H9 (cell line): Measurements from ENCODE around the gene GRIN2B. TPM values are rescaled to one million over a fixed set of nuclear protein-coding genes. Genes with fewer than 3 reads are reported as not detected.

Source experiments
- DNase-seq: peaks from one replicate; pipeline ENCODE4 v3.0.0-alpha.2; 2017
- H2AFZ ChIP-seq: one replicate; pipeline ENCODE4 v1.6.1; 2013; ENCODE audit warnings: mild to moderate bottlenecking, low read length, control low read depth, moderate library complexity
- H2AK5ac ChIP-seq: 2 replicates; pipeline ENCODE4 v1.6.1; 2013; ENCODE audit warnings: low read length, control low read depth, mixed read lengths; ENCODE audit not compliant: insufficient read length
- H2BK120ac ChIP-seq: one replicate; pipeline ENCODE4 v1.6.1; 2013; ENCODE audit warnings: low read depth, mild to moderate bottlenecking, low read length, control low read depth, inconsistent platforms; ENCODE audit not compliant: poor library complexity, severe bottlenecking
- H2BK12ac ChIP-seq: 2 replicates; pipeline ENCODE4 v1.6.1; 2013; ENCODE audit warnings: low read length, control low read depth, mixed read lengths, low read depth; ENCODE audit not compliant: insufficient read length
- H2BK15ac ChIP-seq: 2 replicates; pipeline ENCODE4 v1.6.1; 2013; ENCODE audit warnings: low read depth, low read length, control low read depth
- H2BK20ac ChIP-seq: one replicate; pipeline ENCODE4 v1.6.1; 2013; ENCODE audit warnings: low read depth, mild to moderate bottlenecking, low read length, control low read depth, inconsistent platforms; ENCODE audit not compliant: poor library complexity, severe bottlenecking
- H2BK5ac ChIP-seq: 2 replicates; pipeline ENCODE4 v1.6.1; 2013; ENCODE audit warnings: low read length, control low read depth, mixed read lengths; ENCODE audit not compliant: insufficient read length
- H3K14ac ChIP-seq: 2 replicates; pipeline ENCODE4 v1.6.1; 2013; ENCODE audit warnings: low read length, control low read depth; ENCODE audit not compliant: insufficient read depth
- H3K18ac ChIP-seq: 2 replicates; pipeline ENCODE4 v1.6.1; 2013; ENCODE audit warnings: low read depth, mild to moderate bottlenecking, mixed read lengths, low read length, control low read depth; ENCODE audit not compliant: insufficient read length
- H3K23ac ChIP-seq: 2 replicates; pipeline ENCODE4 v1.6.1; 2013; ENCODE audit warnings: low read length, control low read depth, mixed read lengths, low read depth; ENCODE audit not compliant: insufficient read length
- H3K23me2 ChIP-seq: 2 replicates; pipeline ENCODE4 v1.6.1; 2013; ENCODE audit warnings: low read depth, mild to moderate bottlenecking, mixed read lengths, low read length, control low read depth; ENCODE audit not compliant: insufficient read length, poor library complexity, severe bottlenecking
- H3K27ac ChIP-seq: 2 replicates; pipeline ENCODE4 v1.5.1; 2013; ENCODE audit warnings: low read length, control low read depth, mixed read lengths, low read depth; ENCODE audit not compliant: insufficient read length
- H3K27me3 ChIP-seq: 2 replicates; pipeline ENCODE4 v1.6.1; 2013; ENCODE audit warnings: low read length, control low read depth, inconsistent platforms; ENCODE audit not compliant: insufficient read depth
- H3K4ac ChIP-seq: 2 replicates; pipeline ENCODE4 v1.6.1; 2013; ENCODE audit warnings: low read depth, mild to moderate bottlenecking, control low read depth, inconsistent platforms, low read length, moderate library complexity
- H3K4me1 ChIP-seq: 2 replicates; pipeline ENCODE4 v1.6.1; 2013; ENCODE audit warnings: low read length, control low read depth, inconsistent platforms; ENCODE audit not compliant: insufficient read depth
- H3K4me2 ChIP-seq: 2 replicates; pipeline ENCODE4 v1.6.1; 2013; ENCODE audit warnings: low read length, control low read depth, mixed read lengths; ENCODE audit not compliant: insufficient read length, insufficient read depth
- H3K56ac ChIP-seq: 2 replicates; pipeline ENCODE4 v1.6.1; 2013; ENCODE audit warnings: low read depth, mild to moderate bottlenecking, mixed read lengths, low read length, control low read depth; ENCODE audit not compliant: insufficient read length
- H3K79me1 ChIP-seq: 2 replicates; pipeline ENCODE4 v1.6.1; 2013; ENCODE audit warnings: low read depth, mild to moderate bottlenecking, moderate library complexity, low read length, control low read depth, inconsistent platforms; ENCODE audit not compliant: insufficient read depth, poor library complexity, severe bottlenecking
- H3K79me2 ChIP-seq: 2 replicates; pipeline ENCODE4 v1.6.1; 2013; ENCODE audit warnings: low read length, control low read depth, inconsistent platforms; ENCODE audit not compliant: insufficient read depth
- H3K9ac ChIP-seq: 2 replicates; pipeline ENCODE4 v1.6.1; 2013; ENCODE audit warnings: low read length, control low read depth, mixed read lengths; ENCODE audit not compliant: insufficient read length; ENCODE audit errors: extremely low read depth
- H3K9me3 ChIP-seq: one replicate; pipeline ENCODE4 v1.6.1; 2013; ENCODE audit warnings: low read depth, low read length, inconsistent platforms; ENCODE audit not compliant: control insufficient read depth
- H3T11ph ChIP-seq: one replicate; pipeline ENCODE4 v1.6.1; 2013; ENCODE audit warnings: mild to moderate bottlenecking, low read length, control low read depth, inconsistent platforms
- H4K20me1 ChIP-seq: one replicate; pipeline ENCODE4 v1.6.1; 2013; ENCODE audit not compliant: control insufficient read depth, insufficient read length, insufficient read depth
- H4K5ac ChIP-seq: 2 replicates; pipeline ENCODE4 v1.6.1; 2013; ENCODE audit warnings: low read depth, mild to moderate bottlenecking, mixed read lengths, low read length, control low read depth; ENCODE audit not compliant: insufficient read length
- H4K8ac ChIP-seq: replicated peaks from 2 replicates; pipeline ENCODE4 v1.6.1; 2013; ENCODE audit warnings: low read length, control low read depth, mixed read lengths, low read depth; ENCODE audit not compliant: insufficient read length
- H4K91ac ChIP-seq: 2 replicates; pipeline ENCODE4 v1.6.1; 2013; ENCODE audit warnings: low read depth, mild to moderate bottlenecking, moderate library complexity, mixed read lengths, low read length, control low read depth; ENCODE audit not compliant: insufficient read length
- H3K27ac Mint-ChIP-seq, 3 experiments: 2 replicates in 2 of 3; 3 replicates in 1 of 3; pipeline ENCODE4 v1.8.0; 2020 to 2021; ENCODE audit warnings: mixed read lengths in 3 of 3, mild to moderate bottlenecking in 1 of 3, moderate library complexity in 1 of 3
- H3K27me3 Mint-ChIP-seq: 2 replicates; pipeline ENCODE4 v1.8.0; 2021; ENCODE audit warnings: low read depth, mild to moderate bottlenecking, moderate library complexity, mixed read lengths
- H3K36me3 Mint-ChIP-seq, 3 experiments: 2 replicates in 2 of 3; 3 replicates in 1 of 3; pipeline ENCODE4 v1.8.0; 2020 to 2021; ENCODE audit warnings: low read depth in 3 of 3, mixed read lengths in 3 of 3; ENCODE audit not compliant: insufficient read depth in 1 of 3
- H3K4me1 Mint-ChIP-seq, 2 experiments: 2 replicates each; pipeline ENCODE4 v1.8.0; 2020; ENCODE audit warnings: mixed read lengths in 2 of 2
- H3K4me3 Mint-ChIP-seq, 2 experiments: 2 replicates in 1 of 2; 3 replicates in 1 of 2; pipeline ENCODE4 v1.8.0; 2020 to 2021; ENCODE audit warnings: mild to moderate bottlenecking in 2 of 2, mixed read lengths in 2 of 2, moderate library complexity in 1 of 2
- H3K9me3 Mint-ChIP-seq, 2 experiments: 2 replicates in 1 of 2; 3 replicates in 1 of 2; pipeline ENCODE4 v1.8.0; 2020; ENCODE audit warnings: mild to moderate bottlenecking in 2 of 2, mixed read lengths in 2 of 2, moderate library complexity in 1 of 2
- WGBS: extraction: QIAGEN DNeasy Blood & Tissue Kit; methylation state at CpG from one replicate; pipeline ENCODE4 v1.1.7; 2013; ENCODE audit warnings: missing lambda C conversion rate, low lambda C conversion rate, mixed read lengths; ENCODE audit not compliant: insufficient read length; ENCODE audit errors: extremely low coverage; 5-methylcytosine and 5-hydroxymethylcytosine counted together
- total RNA-seq: library from RNA; stranded (reverse); gene quantifications from 2 replicates; pipeline ENCODE4 v1.2.1, GENCODE V29; 2021
- TF ChIP-seq, protein P1 (sequence below): fragments of 200-600 bp; sonication (generic); conservative IDR thresholded peaks from 3 replicates; pipeline ENCODE4 v1.8.0; 2021; ENCODE audit warnings: antibody characterized with exemption, mild to moderate bottlenecking

GRIN2B gene
- total RNA-seq, 1 experiment from 2014 or later = 0.13 TPM

DNA sequence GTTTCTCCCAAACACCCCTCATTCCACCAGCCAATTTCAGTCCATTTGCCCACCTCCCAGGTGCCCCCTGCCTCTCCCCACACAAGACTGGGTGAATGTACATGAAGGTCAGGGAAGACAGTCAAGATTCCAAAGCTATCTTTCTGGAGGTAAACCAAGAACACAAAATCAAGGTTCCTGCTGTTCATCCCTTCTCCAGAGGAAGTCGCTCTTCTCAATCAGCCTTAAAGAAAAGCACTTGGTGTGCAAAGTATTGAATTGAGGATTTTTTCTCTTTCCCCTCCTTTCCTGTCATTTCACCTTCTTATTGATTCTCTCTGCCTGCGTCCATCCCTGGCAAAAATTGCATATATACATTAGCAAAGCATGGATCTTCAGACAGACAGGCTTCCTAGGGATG lies 4.5 kb downstream of the GRIN2B start:
- WGBS = no CpG with 5 or more reads among the region's 2 CpGs

More for the DNA sequence above, 4.5 kb downstream of the GRIN2B start:
- Mint-ChIP-seq H3K4me3 (no peak overlapping the region), H3K27ac (peak overlapping the region in 1 of 3 experiments; percentile 61; a peak in 1 of 7 replicates), H3K4me1 (peaks cover 18 to 30% of the 10 kb centered on the region in 2 experiments), H3K36me3 (no peaks in the 10 kb centered on the region), H3K27me3 (peaks cover 62% of the 10 kb centered on the region), H3K9me3 (no peaks in the 10 kb centered on the region)
- no peak overlapping the region for H2BK12ac ChIP-seq
- no peak overlapping the region for H2BK5ac ChIP-seq
- H3K56ac ChIP-seq = no peak overlapping the region
- no peak overlapping the region for H4K8ac ChIP-seq
- no peak overlapping the region for H4K91ac ChIP-seq
- H3K79me1 ChIP-seq = no peaks in the 10 kb centered on the region
- no peak overlapping the region for H3K4me2 ChIP-seq
- no peak overlapping the region for H2AFZ ChIP-seq
- H3K27ac ChIP-seq = no peak overlapping the region
- no peak overlapping the region for H3K4ac ChIP-seq
- H3K23ac ChIP-seq = no peak overlapping the region
- peaks cover 8% of the 10 kb centered on the region; the same call in 1 of the 2 replicates for H3K27me3 ChIP-seq
- no peak overlapping the region for H3K18ac ChIP-seq
- no peak overlapping the region for H2BK120ac ChIP-seq
- H3K23me2 ChIP-seq = peaks cover 12% of the 10 kb centered on the region
- no peak overlapping the region for H2BK15ac ChIP-seq
- no peak overlapping the region for H3T11ph ChIP-seq
- no peak overlapping the region for H3K9ac ChIP-seq
- TF ChIP-seq, protein P1, sequence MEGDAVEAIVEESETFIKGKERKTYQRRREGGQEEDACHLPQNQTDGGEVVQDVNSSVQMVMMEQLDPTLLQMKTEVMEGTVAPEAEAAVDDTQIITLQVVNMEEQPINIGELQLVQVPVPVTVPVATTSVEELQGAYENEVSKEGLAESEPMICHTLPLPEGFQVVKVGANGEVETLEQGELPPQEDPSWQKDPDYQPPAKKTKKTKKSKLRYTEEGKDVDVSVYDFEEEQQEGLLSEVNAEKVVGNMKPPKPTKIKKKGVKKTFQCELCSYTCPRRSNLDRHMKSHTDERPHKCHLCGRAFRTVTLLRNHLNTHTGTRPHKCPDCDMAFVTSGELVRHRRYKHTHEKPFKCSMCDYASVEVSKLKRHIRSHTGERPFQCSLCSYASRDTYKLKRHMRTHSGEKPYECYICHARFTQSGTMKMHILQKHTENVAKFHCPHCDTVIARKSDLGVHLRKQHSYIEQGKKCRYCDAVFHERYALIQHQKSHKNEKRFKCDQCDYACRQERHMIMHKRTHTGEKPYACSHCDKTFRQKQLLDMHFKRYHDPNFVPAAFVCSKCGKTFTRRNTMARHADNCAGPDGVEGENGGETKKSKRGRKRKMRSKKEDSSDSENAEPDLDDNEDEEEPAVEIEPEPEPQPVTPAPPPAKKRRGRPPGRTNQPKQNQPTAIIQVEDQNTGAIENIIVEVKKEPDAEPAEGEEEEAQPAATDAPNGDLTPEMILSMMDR = peak; percentile 50; the same call in 2 of the 3 replicates
- DNase-seq = no peak
- no peak overlapping the region for H3K14ac ChIP-seq
- no peak overlapping the region for H4K5ac ChIP-seq
- H4K20me1 ChIP-seq = no peaks in the 10 kb centered on the region
- no peaks in the 10 kb centered on the region for H3K79me2 ChIP-seq
- H2BK20ac ChIP-seq = no peak overlapping the region
- H2AK5ac ChIP-seq = no peak overlapping the region
- no peaks in the 10 kb centered on the region for H3K9me3 ChIP-seq
- no peaks in the 10 kb centered on the region for H3K4me1 ChIP-seq
